HG03097 (cell line): ENCODE results near the gene PHF24.
"Not testable (repeated sequence)": the region's sequence is repeated elsewhere in the genome, so short reads cannot be mapped to it uniquely, and the experiment has no call there.

ENCODE experiments used
- ATAC-seq: cut with Tn5 transposase; IDR thresholded peaks from one replicate; pipeline ENCODE4 v1.9.1; 2021; ENCODE audit not compliant: unreplicated experiment, low FRiP score

Gene PHF24

GRCh38 chr9:34996181-34996904, 38.3 kb downstream of the PHF24 start:
- no peak for ATAC-seq

DNA sequence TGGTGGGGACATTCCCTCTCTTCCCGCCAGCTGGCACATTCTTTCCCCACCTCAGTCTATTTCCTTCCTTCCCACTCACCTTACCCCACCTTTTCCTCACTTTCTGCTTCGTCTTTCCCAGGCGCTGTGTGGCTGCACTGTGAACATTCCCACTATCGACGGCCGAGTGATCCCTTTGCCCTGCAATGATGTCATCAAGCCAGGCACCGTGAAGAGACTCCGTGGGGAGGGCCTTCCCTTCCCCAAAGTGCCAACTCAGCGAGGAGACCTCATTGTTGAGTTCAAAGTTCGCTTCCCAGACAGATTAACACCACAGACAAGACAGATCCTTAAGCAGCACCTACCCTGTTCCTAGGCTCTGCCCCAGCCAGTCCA, 38.8 kb downstream of the PHF24 start:
- no peak for ATAC-seq

DNA sequence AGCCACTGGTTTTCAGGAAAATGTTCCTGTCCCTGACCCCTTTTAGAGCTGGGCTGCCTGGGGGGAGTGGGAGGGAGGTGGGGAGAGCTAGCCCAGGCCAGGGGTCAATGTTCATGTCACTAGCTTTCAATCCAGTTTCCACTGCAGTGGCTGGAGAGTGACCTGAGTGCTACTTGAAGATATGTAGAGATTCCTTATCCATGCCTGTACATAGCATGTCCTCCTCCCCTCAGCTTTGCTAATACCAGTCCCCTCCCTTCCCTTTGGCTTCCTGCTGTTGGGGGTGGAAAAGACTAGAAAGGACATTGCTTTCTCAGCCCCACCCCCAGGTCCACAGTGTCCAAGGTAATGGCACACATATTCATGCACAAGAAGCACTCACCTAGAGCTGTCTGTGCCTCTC, 39.3 kb downstream of the PHF24 start:
- ATAC-seq: no peak

DNA sequence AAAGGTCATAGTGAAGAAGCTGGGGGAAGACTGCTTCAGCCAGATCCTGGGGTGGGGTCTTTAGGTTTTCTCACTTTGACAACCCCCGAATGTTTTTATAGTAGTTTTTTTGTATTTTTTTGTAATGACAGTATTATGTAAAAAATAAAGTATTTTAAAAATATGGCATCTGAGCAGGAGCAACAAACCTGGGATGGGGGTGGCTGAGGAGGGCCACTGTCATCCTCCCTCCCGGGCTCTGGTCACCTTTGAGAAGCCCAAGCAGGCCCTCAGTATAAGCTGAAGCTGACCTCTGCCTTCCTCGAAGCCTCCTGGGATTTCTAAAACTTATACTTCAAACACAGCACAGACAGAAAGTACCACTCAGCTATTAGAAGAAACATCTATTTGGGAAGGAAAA, 40.2 kb downstream of the PHF24 start:
- no peak for ATAC-seq

DNA sequence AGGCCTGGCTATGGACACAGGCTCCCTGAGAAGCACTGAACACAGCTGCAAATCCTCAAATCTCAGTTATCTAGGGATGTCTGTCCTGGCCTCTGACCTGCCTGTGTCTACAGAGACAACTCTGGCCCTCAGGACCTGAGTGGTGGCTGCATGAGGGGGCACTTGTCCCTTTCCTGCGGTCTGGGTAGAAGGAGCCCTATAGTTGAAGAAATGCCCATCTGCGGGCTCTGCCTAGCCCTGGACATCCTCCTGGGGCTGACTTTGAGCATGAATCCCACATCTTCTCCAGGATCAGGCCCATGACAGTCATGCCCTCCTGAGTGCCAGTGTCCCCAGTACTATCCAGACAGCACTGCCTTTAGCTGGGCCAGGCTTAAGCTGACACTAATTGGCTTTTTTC, 41.5 kb downstream of the PHF24 start:
- no peak for ATAC-seq

DNA sequence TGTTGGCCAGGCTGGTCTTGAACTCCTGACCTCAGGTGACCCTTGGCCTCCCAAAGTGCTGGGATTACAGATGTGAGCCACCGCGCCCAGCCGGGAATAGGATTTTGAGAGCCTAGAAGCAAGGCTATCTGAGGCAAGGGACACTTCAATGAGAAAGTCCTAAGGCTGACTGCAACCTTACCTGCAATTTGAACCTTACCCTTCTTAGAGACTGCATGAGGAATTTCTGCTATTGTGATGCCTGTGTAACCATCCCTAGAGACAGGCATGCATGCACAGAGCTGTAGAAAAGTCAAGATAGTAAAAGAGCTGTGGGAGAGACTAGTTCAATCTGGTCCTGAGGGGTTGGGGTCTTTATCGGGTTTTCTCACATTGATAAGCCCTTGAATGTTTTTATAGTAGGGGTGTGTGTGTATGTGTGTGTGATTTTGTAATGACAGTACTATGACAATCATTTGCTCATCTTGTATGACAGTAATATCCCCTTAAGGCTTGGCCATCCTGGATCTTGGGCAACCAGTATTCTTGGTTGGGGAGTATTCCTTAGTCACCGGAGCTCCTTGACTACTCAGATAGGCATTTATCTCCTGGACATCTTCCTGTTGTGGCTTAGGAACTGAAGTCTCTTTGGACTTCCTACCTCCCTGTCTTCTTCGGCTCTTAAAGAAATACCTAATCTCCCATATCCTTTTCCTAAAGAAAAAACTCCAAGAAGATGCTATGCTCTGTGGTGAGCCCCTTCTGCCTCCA, 42.6 kb downstream of the PHF24 start:
- ATAC-seq: no peak

DNA sequence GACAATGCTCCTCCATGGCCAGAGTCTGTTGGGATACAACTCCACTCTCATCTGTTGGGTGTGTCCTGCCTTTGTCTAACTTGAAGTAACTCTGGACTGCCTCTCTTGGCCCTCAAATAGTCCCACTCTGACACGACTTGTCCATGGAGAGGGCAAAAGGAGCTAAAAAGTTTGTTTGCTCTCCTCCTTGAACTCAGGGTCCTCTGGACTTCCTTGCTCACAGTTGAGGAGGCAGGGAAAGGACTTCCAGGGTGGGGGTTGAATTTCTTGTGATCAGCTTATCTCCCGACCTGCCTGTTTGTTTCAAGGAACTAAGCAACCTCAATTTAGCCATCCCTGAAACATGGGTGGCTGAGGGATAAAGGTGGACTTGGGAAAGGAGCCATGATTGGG, 43.2 kb downstream of the PHF24 start:
- ATAC-seq: no peak

DNA sequence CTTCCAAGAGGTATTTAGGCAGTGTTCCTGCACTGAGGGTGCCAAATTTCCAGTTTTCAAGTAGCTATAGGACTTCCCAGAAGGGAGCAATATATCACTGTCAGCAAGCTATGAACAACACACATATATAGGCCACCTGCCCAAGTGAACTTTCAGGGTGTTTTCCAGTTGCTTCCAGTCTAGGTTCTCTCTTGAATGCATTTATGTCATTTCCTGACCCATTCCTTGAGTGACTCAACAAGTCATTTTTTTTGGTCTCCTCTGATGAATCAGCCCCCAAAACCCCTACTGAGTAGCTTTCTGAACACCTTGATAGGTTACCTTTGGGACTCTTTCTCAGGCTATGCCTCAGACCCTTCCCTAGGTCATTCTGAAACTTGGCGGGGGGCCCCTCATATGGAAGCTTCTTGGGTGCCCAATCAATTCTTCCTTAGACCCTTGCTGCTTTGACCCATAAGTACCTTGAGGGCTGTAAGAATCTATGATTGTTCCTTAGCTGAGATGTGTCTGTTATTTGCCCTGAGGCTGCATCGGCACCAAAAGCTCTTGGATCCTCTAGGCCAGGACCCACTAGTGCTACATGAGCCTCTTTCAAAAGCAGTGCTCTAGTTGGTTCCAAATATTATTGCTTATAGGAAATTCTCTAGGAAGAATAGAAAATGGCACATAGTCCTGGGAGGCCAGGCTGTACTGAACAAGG, 43.9 kb downstream of the PHF24 start:
- no peak for ATAC-seq

DNA sequence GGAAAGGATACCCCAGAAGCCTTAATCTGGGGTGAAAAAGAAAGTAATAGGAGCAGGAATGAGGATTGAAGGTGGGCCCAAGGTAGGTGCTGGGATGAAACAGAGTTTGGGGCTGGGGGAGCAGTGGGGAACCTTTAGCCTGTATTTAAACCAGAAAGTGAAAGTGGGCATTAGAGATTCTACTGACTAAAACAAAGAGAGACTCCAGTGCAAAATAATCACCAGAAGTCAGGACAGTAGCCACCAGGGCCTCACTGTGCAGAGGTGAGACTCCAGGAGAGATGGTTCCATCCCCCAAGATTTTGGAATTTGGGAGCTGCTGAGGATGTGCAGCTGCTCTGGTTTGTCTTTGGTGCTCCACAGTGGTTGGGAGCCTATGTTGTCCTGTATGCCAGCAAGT, 44.5 kb downstream of the PHF24 start:
- no peak for ATAC-seq

DNA sequence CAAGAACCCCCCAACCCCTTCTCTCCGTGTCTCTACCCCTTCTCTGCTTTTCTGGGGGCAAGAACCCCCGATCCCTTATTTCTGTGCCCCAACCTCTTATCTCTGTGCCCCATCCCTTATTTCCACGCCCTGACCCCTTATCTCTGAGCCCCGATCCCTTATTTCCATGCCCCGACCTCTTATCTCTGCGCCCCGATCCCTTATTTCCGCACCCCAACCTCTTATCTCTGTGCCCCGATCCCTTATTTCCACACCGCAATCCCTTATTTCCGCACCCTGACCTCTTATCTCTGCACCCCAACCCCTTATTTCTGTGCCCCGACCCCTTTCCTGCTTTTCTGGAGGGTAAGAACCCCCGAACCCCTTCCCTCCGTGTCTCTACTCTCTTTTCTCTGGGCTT, 46.2 kb downstream of the PHF24 start:
- not testable (repeated sequence) for ATAC-seq

DNA sequence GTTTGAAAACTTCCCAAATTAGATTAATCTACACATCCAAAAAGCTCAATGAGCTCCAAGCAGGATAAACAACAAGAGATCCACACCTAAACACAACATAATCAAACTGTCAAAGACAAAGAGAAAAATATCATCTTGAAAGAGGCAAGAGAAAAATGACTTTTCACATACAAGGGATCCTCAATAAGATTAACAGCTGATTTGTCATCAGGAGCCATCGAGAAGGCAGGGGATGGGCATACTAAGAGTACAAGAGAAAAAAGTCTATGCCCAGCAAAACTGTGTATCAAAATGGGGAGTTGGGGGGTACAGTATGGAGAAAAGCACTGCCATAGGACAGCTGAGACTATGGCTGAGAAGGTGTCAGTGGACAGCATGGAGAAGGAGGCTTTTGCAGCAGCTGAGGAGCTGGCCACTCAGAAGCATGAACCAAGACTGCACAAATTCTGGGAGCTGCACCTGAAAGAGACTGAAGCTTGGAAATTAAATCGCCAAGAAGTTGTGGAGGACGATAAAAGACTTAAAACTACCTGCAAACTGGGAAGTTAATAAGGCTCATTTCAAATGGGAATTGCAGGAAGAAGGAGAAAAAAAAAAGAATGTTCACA, 52.4 kb downstream of the PHF24 start:
- no peak for ATAC-seq

DNA sequence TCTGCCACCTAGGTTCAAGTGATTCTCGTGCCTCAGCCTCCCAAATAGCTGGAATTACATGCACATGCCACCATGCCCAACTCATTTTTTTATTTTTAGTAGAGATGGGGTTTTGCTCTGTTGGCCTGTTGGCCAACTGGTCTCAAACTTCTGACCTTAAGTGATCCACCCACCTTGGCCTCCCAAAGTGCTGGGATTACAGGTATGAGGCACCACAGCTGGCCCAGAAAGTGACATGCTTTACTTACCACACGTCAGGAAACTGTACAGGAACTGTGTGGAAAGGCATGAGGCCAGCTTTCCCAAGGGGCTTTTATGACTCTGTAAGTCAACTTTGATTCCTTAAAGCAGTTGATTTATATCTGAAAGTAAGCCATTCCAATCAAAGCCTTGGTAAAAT, 56.4 kb downstream of the PHF24 start:
- ATAC-seq: no peak

DNA sequence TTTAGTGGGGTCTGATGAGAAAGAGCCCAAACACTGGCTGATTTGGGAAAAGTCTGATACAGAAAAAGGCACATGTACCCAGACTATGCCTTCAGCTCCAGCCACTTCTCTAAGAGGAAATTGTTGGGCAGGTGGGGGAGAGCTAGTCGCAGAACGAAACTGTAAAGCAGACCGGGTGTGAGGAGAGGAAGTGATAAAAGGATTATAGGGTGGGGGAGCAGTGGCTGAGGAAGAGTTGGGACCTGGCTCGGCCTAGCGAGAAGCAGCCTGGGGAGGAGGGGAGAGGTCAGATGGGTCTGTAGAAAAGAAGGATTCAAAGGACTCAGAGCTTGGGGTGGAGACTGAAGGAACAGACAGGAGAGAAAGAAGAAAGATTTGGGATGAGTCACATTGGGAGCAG, 65.4 kb downstream of the PHF24 start:
- ATAC-seq: not testable (repeated sequence)

DNA sequence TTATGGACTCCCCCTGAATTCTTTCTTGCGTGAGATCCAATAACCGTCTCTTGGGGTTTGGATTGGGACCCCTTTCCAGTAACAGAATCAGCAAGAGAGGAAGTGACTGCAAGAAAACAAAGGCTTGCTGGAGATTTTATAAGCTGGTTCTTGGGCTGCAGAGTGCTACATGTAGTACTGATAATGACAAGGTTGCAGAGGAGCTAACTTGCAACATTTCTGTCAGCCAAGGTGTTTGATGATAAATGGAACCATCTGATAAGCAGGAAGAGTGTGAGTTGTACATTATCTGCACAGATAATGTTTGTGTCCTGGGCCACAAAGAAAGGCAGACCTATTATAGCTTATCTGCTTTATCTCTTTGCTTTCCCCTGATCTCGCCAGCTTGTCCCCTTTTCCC, 68.6 kb downstream of the PHF24 start:
- ATAC-seq: no peak

- ATAC-seq: no peak
Observed at GRCh38 chr9:35027374-35027773, 69.3 kb downstream of the PHF24 start.

- no peak for ATAC-seq
Observed at GRCh38 chr9:35027860-35028259, 69.8 kb downstream of the PHF24 start.

GRCh38 chr9:35028341-35028740, 70.3 kb downstream of the PHF24 start:
- no peak for ATAC-seq

GRCh38 chr9:35029241-35029640, 71.2 kb downstream of the PHF24 start:
- no peak for ATAC-seq

GRCh38 chr9:35029852-35030251, 71.8 kb downstream of the PHF24 start:
- ATAC-seq: no peak
